Measurements from ENCODE around the gene PACC1.
"Not testable (repeated sequence)": the region's sequence is repeated elsewhere in the genome, so short reads cannot be mapped to it uniquely, and the experiment has no call there.

PACC1 gene

DNA sequence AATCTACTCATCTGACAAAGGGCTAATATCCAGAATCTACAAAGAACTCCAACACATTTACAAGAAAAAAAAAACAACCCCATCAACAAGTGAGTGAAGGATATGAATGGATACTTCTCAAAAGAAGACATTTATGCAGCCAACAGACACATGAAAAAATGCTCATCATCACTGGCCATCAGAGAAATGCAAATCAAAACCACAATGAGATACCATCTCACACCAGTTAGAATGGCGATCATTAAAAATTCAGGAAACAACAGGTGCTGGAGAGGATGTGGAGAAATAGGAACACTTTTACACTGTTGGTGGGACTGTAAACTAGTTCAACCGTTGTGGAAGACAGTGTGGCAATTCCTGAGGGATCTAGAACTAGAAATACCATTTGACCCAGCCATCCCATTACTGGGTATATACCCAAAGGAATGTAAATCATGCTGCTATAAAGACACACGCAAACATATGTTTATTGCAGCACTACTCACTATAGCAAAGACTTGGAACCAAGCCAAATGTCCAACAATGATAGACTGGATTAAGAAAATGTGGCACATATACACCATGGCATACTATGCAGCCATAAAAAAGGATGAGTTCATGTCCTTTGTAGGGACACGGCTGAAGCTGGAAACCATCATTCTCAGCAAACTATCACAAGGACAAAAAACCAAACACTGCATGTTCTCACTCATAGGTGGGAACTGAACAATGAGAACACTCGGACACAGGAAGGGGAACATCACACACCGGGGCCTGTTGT is 18.8 kb downstream of the PACC1 start:
- not testable (repeated sequence) for DNase-seq (ENCODE audit: low read depth)

DNA sequence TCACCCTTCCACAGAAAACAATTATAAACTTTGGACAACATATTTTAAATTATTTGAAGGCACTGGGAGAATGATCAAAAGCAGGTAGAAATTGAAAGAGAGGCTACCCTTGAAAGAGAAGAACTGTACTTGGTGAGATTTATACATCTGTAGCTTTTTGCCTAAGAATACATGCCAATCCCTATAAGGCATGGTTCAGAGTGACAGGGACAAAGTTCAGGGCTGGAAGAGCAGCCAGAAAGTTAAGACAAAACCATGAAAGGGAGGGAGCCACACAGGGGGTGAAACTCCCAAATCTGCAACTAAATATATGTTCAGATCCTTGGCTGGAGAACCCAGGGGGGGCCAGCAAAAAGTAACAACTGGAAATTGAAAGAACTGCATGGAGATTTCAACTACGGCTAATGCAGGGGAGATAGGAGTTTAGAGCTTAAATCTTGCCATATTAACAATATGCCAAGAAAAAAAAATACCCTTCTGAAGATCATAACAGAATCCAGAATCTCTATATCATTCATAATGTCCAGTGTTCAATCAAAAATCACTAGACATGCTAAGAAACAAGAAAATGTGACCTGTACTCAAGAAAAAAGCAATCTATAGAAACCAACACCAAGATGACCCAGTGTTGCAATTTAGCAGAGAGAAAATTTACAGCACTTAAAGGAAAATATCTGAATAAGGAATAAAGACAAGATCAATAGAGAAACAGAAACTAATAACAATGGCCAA is 25.5 kb downstream of the PACC1 start:
- no peak for DNase-seq (ENCODE audit: low read depth)

DNA sequence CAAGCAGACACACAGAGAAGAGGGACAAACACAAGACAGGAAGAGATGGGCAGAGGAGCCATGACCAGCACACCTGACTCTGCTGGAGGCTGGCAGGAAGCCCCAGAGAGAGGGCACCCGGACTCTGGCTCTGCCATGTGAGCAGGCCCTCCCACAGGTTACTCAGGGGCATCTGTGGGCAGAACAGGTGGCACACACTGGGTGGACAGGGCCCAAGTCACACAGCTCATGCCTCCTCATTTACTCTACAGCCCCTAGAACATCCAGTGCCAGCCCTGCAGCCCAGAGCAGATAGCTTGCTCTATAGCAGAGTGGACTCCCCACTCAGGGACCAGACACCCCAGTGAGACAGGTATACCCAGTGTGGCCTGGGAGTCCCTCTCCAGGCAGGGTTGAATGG is 28.7 kb downstream of the PACC1 start:
- no peak for DNase-seq (ENCODE audit: low read depth)

DNA sequence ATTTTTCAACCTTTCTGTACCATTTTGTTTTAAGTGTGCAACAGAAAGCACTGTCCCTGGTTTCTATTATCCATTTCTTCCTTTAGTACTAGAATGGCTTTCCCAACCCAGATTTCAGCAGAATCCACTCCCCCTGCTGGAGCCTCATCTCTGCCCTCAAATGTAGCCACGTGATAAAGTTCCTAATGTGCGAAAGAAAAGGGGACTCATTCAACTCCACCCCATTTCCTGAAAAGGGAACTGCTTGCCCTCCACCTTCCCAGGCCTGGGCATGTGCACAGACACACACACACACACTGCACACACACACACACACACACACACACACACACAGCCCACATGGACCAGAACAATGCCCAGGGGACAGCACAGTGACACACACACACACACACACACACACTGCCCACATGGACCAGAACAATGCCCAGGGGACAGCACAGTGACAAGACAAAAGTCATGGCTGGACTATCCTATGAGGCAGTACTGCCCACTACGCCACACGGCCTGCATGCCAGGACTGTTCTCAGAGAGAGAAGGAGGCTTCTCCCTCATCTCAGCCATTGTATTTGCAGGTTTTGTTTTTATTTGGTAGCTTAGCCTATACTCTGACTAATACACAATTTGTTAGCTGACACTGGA is 33.2 kb downstream of the PACC1 start:
- DNase-seq (ENCODE audit: low read depth): no peak

DNA sequence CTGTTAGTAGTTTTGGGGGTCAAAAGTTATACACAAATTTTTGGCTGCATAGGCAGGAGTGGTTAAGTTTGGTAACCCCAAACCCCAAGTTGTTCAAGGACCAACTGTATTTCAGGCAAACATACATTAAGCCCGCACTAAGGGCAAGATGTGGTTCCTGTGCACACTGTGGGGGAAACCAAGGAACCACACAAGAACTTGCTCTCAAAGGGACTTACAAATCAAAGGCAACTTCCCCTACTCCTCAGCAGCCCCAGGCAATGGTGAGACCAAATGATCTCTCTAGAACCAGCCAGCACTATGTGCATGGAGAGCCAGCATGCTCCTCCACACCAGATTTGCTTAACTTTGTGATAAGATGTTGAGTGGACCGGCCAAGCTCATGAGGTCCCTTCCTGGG is 35.3 kb downstream of the PACC1 start:
- no peak for DNase-seq (ENCODE audit: low read depth)

DNA sequence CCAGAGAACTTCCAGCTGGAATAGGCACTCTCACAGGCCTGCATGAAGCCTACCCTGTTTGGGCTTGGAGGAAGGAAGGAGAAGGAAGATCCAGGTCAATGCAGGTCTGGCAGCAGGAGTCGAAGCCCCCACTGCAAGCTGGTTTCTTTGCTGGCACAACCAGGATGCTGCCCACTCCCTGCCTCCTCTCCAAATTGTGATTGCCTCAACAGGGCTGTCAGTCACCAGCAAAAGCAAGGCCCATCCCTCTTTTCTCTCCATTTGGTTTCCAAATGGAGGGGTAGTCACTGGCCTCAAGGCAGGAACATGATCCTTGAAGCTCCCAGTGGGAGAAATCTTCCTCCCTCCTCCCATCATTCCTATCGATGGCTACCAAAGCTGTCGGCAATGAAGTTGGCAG is 37.0 kb downstream of the PACC1 start:
- no peak for DNase-seq (ENCODE audit: low read depth)

DNA sequence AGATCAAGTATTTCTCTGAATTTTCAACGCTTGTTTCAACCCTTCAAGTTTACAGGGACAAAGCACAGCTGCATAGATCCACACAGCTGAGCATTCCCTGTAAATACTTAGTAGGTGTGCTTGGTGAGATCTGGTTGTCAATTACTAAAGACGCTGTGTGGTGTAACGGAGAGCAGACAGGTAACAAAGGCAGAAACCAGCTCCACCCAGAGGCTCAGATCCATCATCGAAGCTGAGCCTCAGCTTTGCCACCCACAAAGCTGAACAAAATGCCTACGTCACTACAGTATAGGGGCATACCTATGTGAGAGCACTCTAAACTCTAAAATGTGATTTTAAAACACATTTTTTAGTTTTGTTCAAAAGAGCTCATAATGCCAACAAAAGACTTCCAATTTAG is 38.7 kb downstream of the PACC1 start:
- no peak for DNase-seq (ENCODE audit: low read depth)

DNA sequence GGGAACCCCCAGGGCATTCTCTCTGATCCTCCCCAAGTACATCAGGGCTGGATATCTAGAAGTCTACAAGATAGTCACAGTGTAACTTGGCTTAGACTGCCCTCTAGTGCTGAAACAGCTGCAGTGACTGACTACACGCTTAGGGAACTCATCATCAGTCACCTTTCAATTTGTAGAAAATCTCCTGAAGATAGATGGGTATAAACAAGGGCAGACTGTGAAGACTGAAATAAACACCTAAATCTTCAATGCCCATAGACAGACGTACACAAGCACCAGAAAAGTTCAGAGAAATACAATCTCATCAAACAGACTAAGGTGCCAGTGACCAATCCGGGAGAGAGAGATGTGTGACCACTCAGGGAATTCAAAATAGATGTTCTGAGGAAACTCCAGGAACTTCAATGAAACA is 46.6 kb downstream of the PACC1 start:
- no peak for DNase-seq (ENCODE audit: low read depth)

DNA sequence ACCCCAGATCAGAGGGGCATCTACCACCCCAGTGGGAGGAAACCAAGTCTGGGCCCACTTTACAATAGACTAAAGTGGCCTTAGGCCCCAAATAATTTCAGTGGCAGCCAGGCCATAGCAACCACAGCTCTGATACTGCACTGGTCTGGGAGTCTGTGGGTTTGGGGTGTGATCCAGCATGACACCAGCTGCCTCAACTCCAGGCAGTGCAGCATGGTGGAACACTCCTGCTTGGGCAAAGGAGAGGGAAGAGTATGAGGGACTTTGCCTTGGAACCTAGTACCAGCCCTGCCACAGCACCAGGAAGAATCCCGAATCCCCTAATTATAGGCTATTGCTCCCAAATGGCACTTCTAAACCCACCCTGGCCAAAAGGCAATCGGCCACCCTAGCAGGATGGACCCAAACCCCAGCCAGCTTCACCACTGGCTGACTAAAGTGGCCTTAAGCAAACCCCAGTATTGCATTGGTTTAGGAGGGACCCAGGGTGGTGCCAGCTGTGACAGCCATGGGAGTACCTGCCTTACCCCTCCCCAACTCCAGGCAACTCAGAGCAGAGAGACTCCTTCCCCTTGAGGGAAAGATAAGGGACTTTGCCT is 47.1 kb downstream of the PACC1 start:
- DNase-seq (ENCODE audit: low read depth): no peak

DNA sequence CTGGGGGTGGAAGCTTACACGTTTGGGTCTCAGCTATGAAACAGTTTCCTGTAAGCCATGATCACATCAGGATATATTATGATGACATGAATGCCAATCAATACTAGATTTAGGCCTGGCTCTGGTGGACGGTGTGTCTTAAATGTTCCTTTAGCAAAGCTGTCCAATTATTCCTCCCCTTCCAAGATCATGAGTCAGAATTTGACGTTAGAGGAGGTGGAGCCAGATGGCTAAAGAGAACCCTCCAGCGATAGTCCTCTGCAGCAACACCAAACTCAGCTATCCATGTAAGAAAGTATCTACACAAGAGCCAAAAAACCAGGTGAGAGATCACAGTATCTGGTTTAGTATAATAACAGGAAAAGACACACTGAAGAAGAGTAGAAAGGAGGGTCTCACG is 47.8 kb downstream of the PACC1 start:
- DNase-seq (ENCODE audit: low read depth): no peak

DNA sequence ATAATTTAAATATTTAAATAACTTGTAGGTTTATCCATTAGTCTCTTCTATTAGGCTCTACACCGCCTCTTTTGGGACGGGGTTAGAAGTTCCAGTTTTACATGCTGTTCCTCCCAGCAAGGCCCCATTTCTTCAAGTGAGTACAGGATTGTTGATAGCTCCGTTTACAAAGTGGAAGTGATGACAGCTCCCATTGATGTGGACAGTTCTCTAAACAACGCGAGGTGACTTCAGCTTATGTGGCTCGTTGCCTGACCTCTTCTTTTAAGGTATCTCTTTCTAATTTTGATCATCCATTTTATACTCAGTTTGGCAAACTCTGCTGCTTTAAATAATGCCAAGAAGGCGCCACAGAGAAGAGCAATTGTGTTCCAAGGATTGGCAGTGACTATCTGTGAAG is 49.7 kb downstream of the PACC1 start:
- no peak for DNase-seq (ENCODE audit: low read depth)

DNA sequence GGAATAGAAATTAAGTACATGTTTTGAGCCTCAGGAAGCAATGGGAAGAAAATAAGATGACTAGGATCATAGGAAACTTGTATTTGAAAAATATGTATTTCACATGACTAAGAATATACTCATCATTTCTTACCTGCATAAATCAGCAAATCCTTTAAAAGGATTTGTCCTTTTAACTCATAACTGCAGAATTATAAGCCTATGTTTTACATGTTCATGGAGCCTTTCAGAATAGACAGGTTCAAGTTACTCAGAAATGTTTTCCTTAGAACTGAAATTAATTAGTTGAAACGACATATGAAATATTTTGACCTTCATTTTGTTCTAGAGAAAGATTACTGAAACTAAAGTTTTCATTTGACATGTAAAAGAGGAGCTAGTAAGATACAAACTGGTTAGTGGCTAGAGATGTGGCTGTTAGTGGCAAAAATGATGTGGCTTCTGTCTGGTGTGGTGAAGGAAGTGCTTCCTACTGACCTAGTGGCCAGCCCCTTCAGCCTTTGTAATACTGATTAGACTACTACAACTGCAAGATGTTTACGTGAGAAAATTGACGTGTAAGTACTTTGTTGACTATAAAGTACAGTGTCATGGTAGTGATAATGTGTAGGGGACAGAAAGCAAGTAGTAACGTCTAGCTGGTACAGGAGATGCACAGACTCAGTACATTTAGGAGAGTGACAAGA is 54.7 kb downstream of the PACC1 start:
- no peak for DNase-seq (ENCODE audit: low read depth)

DNA sequence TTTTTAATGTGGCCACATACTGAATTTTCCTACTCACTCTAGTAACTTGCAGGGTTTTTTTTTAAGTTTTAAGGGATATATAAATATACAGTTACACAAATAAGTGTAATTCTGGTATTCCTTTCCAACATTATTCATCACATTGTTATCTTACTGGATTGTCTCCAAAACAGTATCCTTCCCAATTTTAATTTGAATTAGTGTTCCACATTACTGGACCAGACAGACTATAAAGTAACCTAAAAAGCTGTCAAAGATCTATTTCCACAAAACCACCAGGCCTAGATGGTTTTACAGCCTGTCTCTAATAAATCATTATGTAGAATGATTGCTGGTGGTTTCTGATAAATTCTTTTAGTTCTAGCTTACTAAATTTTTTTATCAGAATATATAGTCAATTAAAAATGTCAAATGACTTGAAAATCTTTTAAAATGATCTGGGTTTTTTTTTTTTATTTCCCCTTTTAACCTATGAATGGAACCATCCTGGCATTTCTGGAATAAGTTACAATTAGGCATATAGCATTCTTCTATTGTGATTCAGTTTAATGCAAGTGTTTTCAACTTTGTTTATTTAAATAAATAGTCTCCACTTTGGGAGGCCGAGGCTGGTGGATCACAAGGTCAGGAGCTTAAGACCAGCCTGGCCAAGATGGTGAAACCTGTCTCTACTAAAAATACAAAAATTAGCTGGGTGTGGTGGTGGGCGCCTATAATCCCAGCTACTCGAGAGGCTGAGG is 59.3 kb downstream of the PACC1 start:
- no peak for DNase-seq (ENCODE audit: low read depth)

DNA sequence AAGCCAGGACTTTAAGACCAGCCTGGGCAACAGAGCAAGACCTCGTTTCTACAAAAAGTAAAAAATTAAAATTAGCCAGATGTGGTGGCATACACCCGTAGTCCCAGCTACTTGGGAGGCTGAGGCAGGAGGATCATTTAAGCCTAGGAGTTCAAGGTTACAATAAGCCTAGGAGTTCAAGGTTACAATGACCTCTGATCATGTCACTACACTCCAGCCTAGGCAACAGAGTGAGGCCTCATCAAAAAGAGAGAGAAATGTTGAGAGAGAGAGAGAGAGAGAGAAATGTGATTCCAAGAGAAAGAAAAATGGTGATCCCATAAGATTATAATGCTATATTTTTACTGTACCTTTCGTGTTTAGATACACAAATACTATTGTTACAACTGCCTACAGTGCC is 60.2 kb downstream of the PACC1 start:
- no peak for DNase-seq (ENCODE audit: low read depth)

DNA sequence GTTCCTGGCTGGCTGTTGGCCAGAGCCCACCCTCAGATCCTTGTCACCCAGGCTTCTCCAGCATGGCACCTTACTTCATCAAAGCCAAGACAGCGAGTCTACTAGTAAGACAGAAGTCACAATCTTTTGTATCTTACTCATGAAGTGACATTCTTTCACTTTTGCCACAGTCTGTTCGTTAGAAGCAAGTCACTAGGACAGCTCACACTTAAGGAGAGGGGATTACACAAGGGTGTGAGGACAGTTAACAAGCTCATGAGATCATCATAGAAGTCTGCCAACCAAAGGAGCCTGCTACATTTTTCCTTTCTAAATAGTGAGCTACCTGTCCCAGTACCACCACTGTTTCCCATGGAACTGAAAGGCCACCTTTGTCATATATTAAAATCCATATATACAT is 61.5 kb downstream of the PACC1 start:
- DNase-seq (ENCODE audit: low read depth): no peak

DNA sequence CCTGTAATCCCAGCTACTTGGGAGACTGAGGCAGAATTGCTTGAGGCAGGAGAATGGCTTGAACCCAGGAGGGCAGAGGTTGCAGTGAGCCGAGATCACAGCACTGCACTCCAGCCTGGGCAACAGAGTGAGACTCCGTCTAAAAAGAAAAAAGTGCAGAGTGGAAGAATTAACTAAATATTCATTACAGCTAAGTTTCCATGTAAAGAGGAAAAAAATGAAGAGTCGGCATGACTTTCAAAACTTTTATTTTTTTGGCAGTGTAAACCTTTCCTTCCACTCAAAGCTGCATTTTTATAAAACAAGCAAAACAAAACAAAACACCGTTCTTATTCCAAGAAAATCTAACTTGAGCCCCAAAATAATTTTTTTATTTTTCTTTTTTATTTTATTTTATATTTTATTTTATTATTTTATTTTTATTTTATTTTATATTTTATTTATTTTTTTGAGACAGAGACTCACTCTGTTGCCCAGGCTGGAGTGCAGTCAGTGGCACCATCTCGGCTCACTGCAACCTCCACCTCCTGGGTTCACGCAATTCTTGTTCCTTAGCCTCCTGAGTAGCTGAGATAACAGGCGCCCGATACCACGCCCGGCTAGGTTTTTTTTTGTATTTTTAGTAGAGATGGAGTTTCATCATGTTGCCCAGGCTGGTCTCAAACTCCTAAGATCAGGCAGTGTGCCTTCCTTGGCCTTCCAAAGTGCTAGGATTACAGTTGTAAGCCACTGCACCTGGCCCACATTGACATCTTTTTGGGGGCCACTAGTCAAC is 62.9 kb downstream of the PACC1 start:
- DNase-seq (ENCODE audit: low read depth): no peak

DNA sequence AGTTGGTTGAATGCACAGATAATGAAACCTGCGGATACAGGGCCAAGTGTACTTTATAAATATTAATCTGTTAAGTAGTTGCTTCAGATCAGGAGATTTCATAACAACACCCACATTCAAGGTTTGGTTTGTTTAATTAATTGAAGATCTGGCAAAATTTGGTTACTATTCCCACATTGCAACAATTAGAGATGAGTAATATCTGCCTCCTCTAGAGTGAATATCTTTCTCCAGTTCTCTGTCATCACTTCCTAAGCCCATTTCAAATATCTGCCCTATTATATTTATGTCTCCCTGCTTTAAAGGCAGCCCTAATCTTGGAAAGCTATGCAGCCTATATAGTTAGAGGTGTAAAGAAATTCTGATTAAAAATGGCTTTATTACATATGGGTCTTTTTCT is 68.1 kb downstream of the PACC1 start:
- no peak for DNase-seq (ENCODE audit: low read depth)

DNA sequence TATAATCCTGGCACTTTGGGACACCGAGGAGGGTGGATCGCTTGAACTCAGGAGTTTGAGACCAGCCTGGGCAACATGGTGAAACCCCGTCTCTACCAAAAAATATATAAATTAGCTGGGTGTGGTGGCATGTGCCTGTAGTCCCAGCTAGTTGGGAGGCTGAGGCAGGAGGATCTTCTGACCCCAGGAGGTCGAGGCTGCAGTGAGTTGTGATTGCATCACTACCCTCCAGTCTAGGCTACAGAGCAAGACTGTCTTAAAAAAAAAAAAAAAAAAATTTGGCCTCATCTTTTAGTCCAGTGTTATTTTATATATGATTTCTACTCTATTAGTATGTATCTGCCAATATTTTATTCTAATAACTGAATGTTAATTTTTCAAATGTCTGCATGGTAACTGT is 69.8 kb downstream of the PACC1 start:
- no peak for DNase-seq (ENCODE audit: low read depth)

DNA sequence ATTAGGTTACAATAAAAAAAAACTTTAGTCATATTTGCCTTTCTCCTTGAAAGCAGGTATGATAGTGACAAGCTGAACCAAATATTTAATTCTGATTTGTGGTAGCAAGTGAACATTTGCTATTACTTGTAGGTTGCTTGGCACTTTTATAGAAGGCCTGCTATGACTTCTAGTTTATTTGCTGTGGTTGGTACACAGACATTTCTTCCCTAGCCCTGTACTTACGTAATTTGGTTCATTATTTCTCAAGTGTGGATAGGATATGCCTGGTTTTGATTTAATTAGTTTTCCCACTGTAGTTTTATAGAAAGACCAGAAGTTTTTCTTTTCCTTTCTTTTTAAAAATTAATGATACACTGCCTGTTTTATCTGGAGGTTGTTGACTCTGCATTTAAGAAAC is 73.6 kb downstream of the PACC1 start:
- no peak for DNase-seq (ENCODE audit: low read depth)

DNA sequence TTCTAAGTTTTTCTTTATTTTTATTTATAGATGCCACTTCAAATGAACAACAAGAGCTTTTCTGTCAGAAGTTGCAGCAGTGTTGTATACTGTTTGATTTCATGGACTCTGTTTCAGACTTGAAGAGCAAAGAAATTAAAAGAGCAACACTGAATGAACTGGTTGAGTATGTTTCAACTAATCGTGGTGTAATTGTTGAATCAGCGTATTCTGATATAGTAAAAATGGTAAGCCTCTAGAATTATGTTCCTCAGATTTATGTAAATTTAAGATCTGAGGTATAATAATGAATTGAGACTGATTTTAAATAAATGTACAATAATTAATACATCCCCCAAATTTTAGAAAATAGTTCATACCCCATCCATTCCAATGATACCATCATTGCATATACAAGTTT is 85.6 kb downstream of the PACC1 start:
- no peak for DNase-seq (ENCODE audit: low read depth)

DNA sequence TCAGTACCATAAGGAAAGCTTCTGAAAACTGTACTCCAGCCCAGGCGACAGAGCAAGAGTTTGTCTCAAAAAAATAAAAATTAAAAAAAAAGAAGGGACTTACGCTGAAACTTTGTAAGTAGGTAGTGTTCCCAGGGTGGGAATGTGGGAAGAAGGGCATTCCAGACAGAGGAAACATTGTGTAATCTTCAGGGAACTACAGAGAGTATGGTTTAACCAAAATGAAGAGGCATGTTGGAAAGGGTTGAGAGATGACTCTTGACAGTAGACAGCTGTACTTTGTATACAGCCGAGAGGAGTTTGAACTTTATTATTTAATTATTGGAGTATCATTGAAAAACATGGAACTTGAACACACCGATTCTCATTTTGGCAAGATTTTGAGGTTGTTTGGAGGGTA is 86.4 kb downstream of the PACC1 start:
- DNase-seq (ENCODE audit: low read depth): no peak
